Keratinocyte (primary cell): ENCODE data around the gene FADS3. TPM values are rescaled to one million over a fixed set of nuclear protein-coding genes. Genes with fewer than 3 reads are reported as not detected.

Source experiments
- DNase-seq: peaks from one replicate; pipeline ENCODE4 v3.0.0-alpha.2; 2011; ENCODE audit warnings: low read depth, missing footprints, low spot score
- FAIRE-seq: peaks from 2 replicates; lab custom pipeline; 2011; peaks lifted over from hg19 to GRCh38; lab: Jason Lieb, UNC
- H2AFZ ChIP-seq: 2 replicates; pipeline ENCODE4 v1.6.0; 2012; ENCODE audit warnings: low read length, control low read depth, inconsistent platforms; ENCODE audit not compliant: control insufficient read depth
- H3K27ac ChIP-seq: 2 replicates; pipeline ENCODE4 v1.5.1; 2011; ENCODE audit warnings: low read length; ENCODE audit not compliant: control insufficient read depth, insufficient read depth
- H3K27me3 ChIP-seq: 3 replicates; pipeline ENCODE4 v1.6.0; 2011; ENCODE audit warnings: low read length; ENCODE audit not compliant: control insufficient read depth, insufficient read depth; ENCODE audit errors: extremely low read depth
- H3K36me3 ChIP-seq, 2 experiments: 2 replicates in 1 of 2; 3 replicates in 1 of 2; pipeline ENCODE4 v1.5.1; 2011; ENCODE audit warnings: low read length in 2 of 2, mild to moderate bottlenecking in 1 of 2; ENCODE audit not compliant: control insufficient read depth in 2 of 2, insufficient read depth in 2 of 2; ENCODE audit errors: extremely low read depth in 1 of 2
- H3K4me1 ChIP-seq: 3 replicates; pipeline ENCODE4 v1.5.1; 2011; ENCODE audit warnings: low read length; ENCODE audit not compliant: control insufficient read depth, insufficient read depth; ENCODE audit errors: extremely low read depth
- H3K4me2 ChIP-seq: 3 replicates; pipeline ENCODE4 v1.6.0; 2011; ENCODE audit warnings: low read depth, low read length; ENCODE audit not compliant: control insufficient read depth, insufficient read depth; ENCODE audit errors: extremely low read depth
- H3K4me3 ChIP-seq, 3 experiments: fragments of 200-600 bp in 1 of 3; sonication (generic) in 1 of 3; 2 replicates in 2 of 3; 3 replicates in 1 of 3; pipeline ENCODE4 v1.5.1; 2011 to 2016; ENCODE audit warnings: low read length in 3 of 3, mild to moderate bottlenecking in 3 of 3, control low read depth in 2 of 3, inconsistent platforms in 1 of 3, low read depth in 1 of 3, mixed read lengths in 1 of 3, mixed run types in 1 of 3, moderate library complexity in 1 of 3; ENCODE audit not compliant: control insufficient read depth in 2 of 3, insufficient read depth in 2 of 3; ENCODE audit errors: extremely low read depth in 1 of 3
- H3K79me2 ChIP-seq: 2 replicates; pipeline ENCODE4 v1.6.0; 2012; ENCODE audit warnings: low read length; ENCODE audit not compliant: control insufficient read depth, insufficient read depth
- H3K9ac ChIP-seq: 3 replicates; pipeline ENCODE4 v1.6.0; 2011; ENCODE audit warnings: low read length; ENCODE audit not compliant: control insufficient read depth, insufficient read depth; ENCODE audit errors: extremely low read depth
- H3K9me1 ChIP-seq: 3 replicates; pipeline ENCODE4 v1.6.0; 2011; ENCODE audit warnings: low read length; ENCODE audit not compliant: control insufficient read depth, insufficient read depth; ENCODE audit errors: extremely low read depth
- H3K9me3 ChIP-seq: 2 replicates; pipeline ENCODE4 v1.5.1; 2012; ENCODE audit warnings: low read depth, low read length; ENCODE audit not compliant: control insufficient read depth
- H4K20me1 ChIP-seq: 3 replicates; pipeline ENCODE4 v1.6.0; 2011; ENCODE audit warnings: low read length; ENCODE audit not compliant: control insufficient read depth, insufficient read depth; ENCODE audit errors: extremely low read depth
- EZH2 ChIP-seq: IDR thresholded peaks from one replicate; pipeline ENCODE4 v1.6.1; 2012; ENCODE audit warnings: inconsistent platforms, mild to moderate bottlenecking, low read length, moderate library complexity
- dilution Hi-C: fragments of 300-500 bp; cut with MboI; formaldehyde crosslinking; loops from one replicate; pipeline ENCODE4 v1.7.0; 2020; ENCODE audit warnings: low sequenced_read_pairs; ENCODE audit not compliant: extremely low pct_ligation_motif_present
- polyA plus RNA-seq, 5 experiments: library from polyadenylated mRNA; depleted of rRNA in 3 of 5; stranded (reverse) in 3 of 5; stranded (forward) in 1 of 5; unstranded in 1 of 5; fragments of >200 nt; gene quantifications; 1 replicate in 1 of 5; 2 replicates in 3 of 5; 3 replicates in 1 of 5; pipeline versions ENCODE4 v1.2.1 to v1.2.3, GENCODE V29; 2011 to 2012; ENCODE audit warnings: missing spikeins in 2 of 5, low read depth in 1 of 5, low replicate concordance in 1 of 5
- TF ChIP-seq, protein P1 (sequence below), 3 experiments: IDR thresholded peaks in 1 of 3; conservative IDR thresholded peaks in 1 of 3; optimal IDR thresholded peaks in 1 of 3; 2 replicates in 2 of 3; 3 replicates in 1 of 3; pipeline versions ENCODE3 to v1.5.1; 2011; ENCODE audit warnings: low read length in 3 of 3, mild to moderate bottlenecking in 3 of 3, moderate library complexity in 2 of 3, control low read depth in 1 of 3, inconsistent platforms in 1 of 3; ENCODE audit not compliant: insufficient read depth in 2 of 3; ENCODE audit errors: extremely low read depth in 1 of 3

FADS3 gene
- polyA plus RNA-seq, 1 donor (not counting 4 experiments of a cell fraction or from before 2014, with no cell fraction given), result 33.9 TPM

GRCh38 chr11:61895046-61895717 lies 3.8 kb upstream of the FADS3 start:
- dilution Hi-C loops, result no loop called here
- H3K9ac ChIP-seq, result no peak overlapping the region
- H3K36me3 ChIP-seq, result no peaks in the 10 kb centered on the region
- FAIRE-seq (no peak), DNase-seq (no peak)
- peaks cover 4% of the 10 kb centered on the region for H3K27me3 ChIP-seq
- H4K20me1 ChIP-seq, result no peaks in the 10 kb centered on the region
- H3K4me2 ChIP-seq, result no peak overlapping the region
- no peak overlapping the region for H3K27ac ChIP-seq
- H3K9me1 ChIP-seq, result no peaks in the 10 kb centered on the region
- H2AFZ ChIP-seq, result no peak overlapping the region
- peaks cover 9% of the 10 kb centered on the region for H3K4me1 ChIP-seq
- H3K4me3 ChIP-seq, result no peak overlapping the region
- no peak for TF ChIP-seq EZH2
- TF ChIP-seq, protein P1, sequence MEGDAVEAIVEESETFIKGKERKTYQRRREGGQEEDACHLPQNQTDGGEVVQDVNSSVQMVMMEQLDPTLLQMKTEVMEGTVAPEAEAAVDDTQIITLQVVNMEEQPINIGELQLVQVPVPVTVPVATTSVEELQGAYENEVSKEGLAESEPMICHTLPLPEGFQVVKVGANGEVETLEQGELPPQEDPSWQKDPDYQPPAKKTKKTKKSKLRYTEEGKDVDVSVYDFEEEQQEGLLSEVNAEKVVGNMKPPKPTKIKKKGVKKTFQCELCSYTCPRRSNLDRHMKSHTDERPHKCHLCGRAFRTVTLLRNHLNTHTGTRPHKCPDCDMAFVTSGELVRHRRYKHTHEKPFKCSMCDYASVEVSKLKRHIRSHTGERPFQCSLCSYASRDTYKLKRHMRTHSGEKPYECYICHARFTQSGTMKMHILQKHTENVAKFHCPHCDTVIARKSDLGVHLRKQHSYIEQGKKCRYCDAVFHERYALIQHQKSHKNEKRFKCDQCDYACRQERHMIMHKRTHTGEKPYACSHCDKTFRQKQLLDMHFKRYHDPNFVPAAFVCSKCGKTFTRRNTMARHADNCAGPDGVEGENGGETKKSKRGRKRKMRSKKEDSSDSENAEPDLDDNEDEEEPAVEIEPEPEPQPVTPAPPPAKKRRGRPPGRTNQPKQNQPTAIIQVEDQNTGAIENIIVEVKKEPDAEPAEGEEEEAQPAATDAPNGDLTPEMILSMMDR (optimal IDR thresholded peaks at IDR 0.05 in 1 of 3, IDR thresholded peaks at IDR 0.05 in 1 of 3, conservative IDR thresholded peaks at IDR 0.05 in 1 of 3; ENCODE audit: extremely low read depth in 1 of 3, insufficient read depth in 2 of 3, low read length in 3 of 3), result no peak
- H3K79me2 ChIP-seq, result no peaks in the 10 kb centered on the region
- H3K9me3 ChIP-seq, result no peaks in the 10 kb centered on the region

- TF ChIP-seq, protein P1 (optimal IDR thresholded peaks at IDR 0.05 in 1 of 3, IDR thresholded peaks at IDR 0.05 in 1 of 3, conservative IDR thresholded peaks at IDR 0.05 in 1 of 3; ENCODE audit: extremely low read depth in 1 of 3, insufficient read depth in 2 of 3, low read length in 3 of 3), result no peak
- no peak for TF ChIP-seq EZH2
- no peak overlapping the region for H3K4me3 ChIP-seq
- peaks cover 11% of the 10 kb centered on the region for H3K4me1 ChIP-seq
- DNase-seq, result no peak
- H3K9ac ChIP-seq, result no peak overlapping the region
- H3K27me3 ChIP-seq, result peaks cover 4% of the 10 kb centered on the region
- no peaks in the 10 kb centered on the region for H3K9me3 ChIP-seq
- H3K27ac ChIP-seq, result no peak overlapping the region
- no peak for FAIRE-seq
- H3K4me2 ChIP-seq, result no peak overlapping the region
- H3K36me3 ChIP-seq, result no peaks in the 10 kb centered on the region
- no peak overlapping the region for H2AFZ ChIP-seq
- H3K79me2 ChIP-seq, result no peaks in the 10 kb centered on the region
- no peaks in the 10 kb centered on the region for H3K9me1 ChIP-seq
- no peaks in the 10 kb centered on the region for H4K20me1 ChIP-seq
- dilution Hi-C loops, result no loop called here
Observed at GRCh38 chr11:61893981-61894380, 2.6 kb upstream of the FADS3 start.
